H9 (cell line): ENCODE data around the gene ST3GAL5. TPM values are rescaled to one million over a fixed set of nuclear protein-coding genes. Genes with fewer than 3 reads are reported as not detected.

Experiments
- DNase-seq: peaks from one replicate; pipeline ENCODE4 v3.0.0-alpha.2; 2017
- H2AFZ ChIP-seq: one replicate; pipeline ENCODE4 v1.6.1; 2013; ENCODE audit warnings: mild to moderate bottlenecking, low read length, control low read depth, moderate library complexity
- H2AK5ac ChIP-seq: 2 replicates; pipeline ENCODE4 v1.6.1; 2013; ENCODE audit warnings: low read length, control low read depth, mixed read lengths; ENCODE audit not compliant: insufficient read length
- H2BK120ac ChIP-seq: one replicate; pipeline ENCODE4 v1.6.1; 2013; ENCODE audit warnings: low read depth, mild to moderate bottlenecking, low read length, control low read depth, inconsistent platforms; ENCODE audit not compliant: poor library complexity, severe bottlenecking
- H2BK12ac ChIP-seq: 2 replicates; pipeline ENCODE4 v1.6.1; 2013; ENCODE audit warnings: low read length, control low read depth, mixed read lengths, low read depth; ENCODE audit not compliant: insufficient read length
- H2BK15ac ChIP-seq: 2 replicates; pipeline ENCODE4 v1.6.1; 2013; ENCODE audit warnings: low read depth, low read length, control low read depth
- H2BK20ac ChIP-seq: one replicate; pipeline ENCODE4 v1.6.1; 2013; ENCODE audit warnings: low read depth, mild to moderate bottlenecking, low read length, control low read depth, inconsistent platforms; ENCODE audit not compliant: poor library complexity, severe bottlenecking
- H2BK5ac ChIP-seq: 2 replicates; pipeline ENCODE4 v1.6.1; 2013; ENCODE audit warnings: low read length, control low read depth, mixed read lengths; ENCODE audit not compliant: insufficient read length
- H3K14ac ChIP-seq: 2 replicates; pipeline ENCODE4 v1.6.1; 2013; ENCODE audit warnings: low read length, control low read depth; ENCODE audit not compliant: insufficient read depth
- H3K18ac ChIP-seq: 2 replicates; pipeline ENCODE4 v1.6.1; 2013; ENCODE audit warnings: low read depth, mild to moderate bottlenecking, mixed read lengths, low read length, control low read depth; ENCODE audit not compliant: insufficient read length
- H3K23ac ChIP-seq: 2 replicates; pipeline ENCODE4 v1.6.1; 2013; ENCODE audit warnings: low read length, control low read depth, mixed read lengths, low read depth; ENCODE audit not compliant: insufficient read length
- H3K23me2 ChIP-seq: 2 replicates; pipeline ENCODE4 v1.6.1; 2013; ENCODE audit warnings: low read depth, mild to moderate bottlenecking, mixed read lengths, low read length, control low read depth; ENCODE audit not compliant: insufficient read length, poor library complexity, severe bottlenecking
- H3K27ac ChIP-seq: 2 replicates; pipeline ENCODE4 v1.5.1; 2013; ENCODE audit warnings: low read length, control low read depth, mixed read lengths, low read depth; ENCODE audit not compliant: insufficient read length
- H3K27me3 ChIP-seq: 2 replicates; pipeline ENCODE4 v1.6.1; 2013; ENCODE audit warnings: low read length, control low read depth, inconsistent platforms; ENCODE audit not compliant: insufficient read depth
- H3K4ac ChIP-seq: 2 replicates; pipeline ENCODE4 v1.6.1; 2013; ENCODE audit warnings: low read depth, mild to moderate bottlenecking, control low read depth, inconsistent platforms, low read length, moderate library complexity
- H3K4me1 ChIP-seq: 2 replicates; pipeline ENCODE4 v1.6.1; 2013; ENCODE audit warnings: low read length, control low read depth, inconsistent platforms; ENCODE audit not compliant: insufficient read depth
- H3K4me2 ChIP-seq: 2 replicates; pipeline ENCODE4 v1.6.1; 2013; ENCODE audit warnings: low read length, control low read depth, mixed read lengths; ENCODE audit not compliant: insufficient read length, insufficient read depth
- H3K56ac ChIP-seq: 2 replicates; pipeline ENCODE4 v1.6.1; 2013; ENCODE audit warnings: low read depth, mild to moderate bottlenecking, mixed read lengths, low read length, control low read depth; ENCODE audit not compliant: insufficient read length
- H3K79me1 ChIP-seq: 2 replicates; pipeline ENCODE4 v1.6.1; 2013; ENCODE audit warnings: low read depth, mild to moderate bottlenecking, moderate library complexity, low read length, control low read depth, inconsistent platforms; ENCODE audit not compliant: insufficient read depth, poor library complexity, severe bottlenecking
- H3K79me2 ChIP-seq: 2 replicates; pipeline ENCODE4 v1.6.1; 2013; ENCODE audit warnings: low read length, control low read depth, inconsistent platforms; ENCODE audit not compliant: insufficient read depth
- H3K9ac ChIP-seq: 2 replicates; pipeline ENCODE4 v1.6.1; 2013; ENCODE audit warnings: low read length, control low read depth, mixed read lengths; ENCODE audit not compliant: insufficient read length; ENCODE audit errors: extremely low read depth
- H3K9me3 ChIP-seq: one replicate; pipeline ENCODE4 v1.6.1; 2013; ENCODE audit warnings: low read depth, low read length, inconsistent platforms; ENCODE audit not compliant: control insufficient read depth
- H3T11ph ChIP-seq: one replicate; pipeline ENCODE4 v1.6.1; 2013; ENCODE audit warnings: mild to moderate bottlenecking, low read length, control low read depth, inconsistent platforms
- H4K20me1 ChIP-seq: one replicate; pipeline ENCODE4 v1.6.1; 2013; ENCODE audit not compliant: control insufficient read depth, insufficient read length, insufficient read depth
- H4K5ac ChIP-seq: 2 replicates; pipeline ENCODE4 v1.6.1; 2013; ENCODE audit warnings: low read depth, mild to moderate bottlenecking, mixed read lengths, low read length, control low read depth; ENCODE audit not compliant: insufficient read length
- H4K8ac ChIP-seq: replicated peaks from 2 replicates; pipeline ENCODE4 v1.6.1; 2013; ENCODE audit warnings: low read length, control low read depth, mixed read lengths, low read depth; ENCODE audit not compliant: insufficient read length
- H4K91ac ChIP-seq: 2 replicates; pipeline ENCODE4 v1.6.1; 2013; ENCODE audit warnings: low read depth, mild to moderate bottlenecking, moderate library complexity, mixed read lengths, low read length, control low read depth; ENCODE audit not compliant: insufficient read length
- H3K27ac Mint-ChIP-seq, 3 experiments: 2 replicates in 2 of 3; 3 replicates in 1 of 3; pipeline ENCODE4 v1.8.0; 2020 to 2021; ENCODE audit warnings: mixed read lengths in 3 of 3, mild to moderate bottlenecking in 1 of 3, moderate library complexity in 1 of 3
- H3K27me3 Mint-ChIP-seq: 2 replicates; pipeline ENCODE4 v1.8.0; 2021; ENCODE audit warnings: low read depth, mild to moderate bottlenecking, moderate library complexity, mixed read lengths
- H3K36me3 Mint-ChIP-seq, 3 experiments: 2 replicates in 2 of 3; 3 replicates in 1 of 3; pipeline ENCODE4 v1.8.0; 2020 to 2021; ENCODE audit warnings: low read depth in 3 of 3, mixed read lengths in 3 of 3; ENCODE audit not compliant: insufficient read depth in 1 of 3
- H3K4me1 Mint-ChIP-seq, 2 experiments: 2 replicates each; pipeline ENCODE4 v1.8.0; 2020; ENCODE audit warnings: mixed read lengths in 2 of 2
- H3K4me3 Mint-ChIP-seq, 2 experiments: 2 replicates in 1 of 2; 3 replicates in 1 of 2; pipeline ENCODE4 v1.8.0; 2020 to 2021; ENCODE audit warnings: mild to moderate bottlenecking in 2 of 2, mixed read lengths in 2 of 2, moderate library complexity in 1 of 2
- H3K9me3 Mint-ChIP-seq, 2 experiments: 2 replicates in 1 of 2; 3 replicates in 1 of 2; pipeline ENCODE4 v1.8.0; 2020; ENCODE audit warnings: mild to moderate bottlenecking in 2 of 2, mixed read lengths in 2 of 2, moderate library complexity in 1 of 2
- CTCF ChIP-seq: fragments of 200-600 bp; sonication (generic); conservative IDR thresholded peaks from 3 replicates; pipeline ENCODE4 v1.8.0; 2021; ENCODE audit warnings: antibody characterized with exemption, mild to moderate bottlenecking
- WGBS: extraction: QIAGEN DNeasy Blood & Tissue Kit; methylation state at CpG from one replicate; pipeline ENCODE4 v1.1.7; 2013; ENCODE audit warnings: missing lambda C conversion rate, low lambda C conversion rate, mixed read lengths; ENCODE audit not compliant: insufficient read length; ENCODE audit errors: extremely low coverage; 5-methylcytosine and 5-hydroxymethylcytosine counted together
- total RNA-seq: library from RNA; stranded (reverse); gene quantifications from 2 replicates; pipeline ENCODE4 v1.2.1, GENCODE V29; 2021

Gene ST3GAL5
- total RNA-seq, 1 experiment from 2014 or later, result 3.3 TPM

- no peak for DNase-seq
- H4K5ac ChIP-seq, result no peak overlapping the region
- H3K23me2 ChIP-seq, result no peaks in the 10 kb centered on the region
- WGBS, result no CpG with 5 or more reads among the region's 5 CpGs
- no peak overlapping the region for H3K9ac ChIP-seq
- no peak overlapping the region for H2BK12ac ChIP-seq
- TF ChIP-seq CTCF, result no peak
- peaks cover 12% of the 10 kb centered on the region for H3K27me3 Mint-ChIP-seq
- H3K56ac ChIP-seq, result no peak overlapping the region
- no peak overlapping the region for H2BK20ac ChIP-seq
- no peak overlapping the region for H3K27ac ChIP-seq
- H3K9me3 ChIP-seq, result no peaks in the 10 kb centered on the region
- H3K4me1 ChIP-seq, result no peaks in the 10 kb centered on the region
- no peak overlapping the region for H2AK5ac ChIP-seq
- H3K4me2 ChIP-seq, result no peak overlapping the region
- H3K79me2 ChIP-seq, result no peaks in the 10 kb centered on the region
- H3K79me1 ChIP-seq, result no peaks in the 10 kb centered on the region
- no peaks in the 10 kb centered on the region for H3K36me3 Mint-ChIP-seq
- H2AFZ ChIP-seq, result no peak overlapping the region
- H2BK15ac ChIP-seq, result no peak overlapping the region
- H4K20me1 ChIP-seq, result no peaks in the 10 kb centered on the region
- H3K18ac ChIP-seq, result no peak overlapping the region
- H2BK120ac ChIP-seq, result no peak overlapping the region
- no peak overlapping the region for H3K23ac ChIP-seq
- no peaks in the 10 kb centered on the region for H3K9me3 Mint-ChIP-seq
- H3K4ac ChIP-seq, result no peak overlapping the region
- H3T11ph ChIP-seq, result no peak overlapping the region
- H4K8ac ChIP-seq, result no peak overlapping the region
- H3K27me3 ChIP-seq, result no peaks in the 10 kb centered on the region
- peaks cover 4 to 11% of the 10 kb centered on the region in 2 experiments; a peak in 3 of 4 replicates for H3K4me1 Mint-ChIP-seq
- H2BK5ac ChIP-seq, result no peak overlapping the region
- H3K4me3 Mint-ChIP-seq, result no peak overlapping the region
- H3K27ac Mint-ChIP-seq, result no peak overlapping the region
- H4K91ac ChIP-seq, result no peak overlapping the region
- H3K14ac ChIP-seq, result no peak overlapping the region
These were observed 99.5 kb downstream of the ST3GAL5 start for GRCh38 chr2:85789271-85789670.
